ENCODE data around the gene GYS1. TPM values are rescaled to one million over a fixed set of nuclear protein-coding genes. Genes with fewer than 3 reads are reported as not detected.

Gene GYS1
- total and polyA plus RNA-seq, 12 donors, result 114 to 245 (median 183) TPM

GRCh38 chr19:48963371-48964204 is 29.5 kb downstream of the GYS1 start:
- peaks cover 15 to 64% (median 45%) of the 10 kb centered on the region in 9 donors for H3K4me1 ChIP-seq

GRCh38 chr19:48962849-48963165 is 30.3 kb downstream of the GYS1 start:
- H3K9me3 ChIP-seq, result no peaks in the 10 kb centered on the region
- TF ChIP-seq CTCF (IDR thresholded peaks at IDR 0.05), result no peak
- intact Hi-C loops (cut with DNase I), result loop anchor here in 5 of 10 donors (10.0 kb wide), 3 partner anchors 88 to 328 kb away; partner anchors contain the start of genes CA11 (in 2 of the 5), DBP (in 2 of the 5) and PPP1R15A (in 2 of the 5)

More at GRCh38 chr19:48963371-48964204, 29.5 kb downstream of the GYS1 start:
- Histone ChIP-seq H3K36me3 (peaks cover 0 to 33% (median 12%) of the 10 kb centered on the region in 9 donors), H3K27ac (peak overlapping the region; percentile 72 to 96 (median 89)), H3K27me3 (no peaks in the 10 kb centered on the region), H3K9me3 (no peaks in the 10 kb centered on the region), H3K4me3 (peak overlapping the region in 9 of 10 donors; percentile 7 to 100 (median 88))
- ATAC-seq (peak; percentile 5 to 38 (median 26)), DNase-seq (peak; percentile 78 to 82)
- intact Hi-C loops (cut with DNase I), result loop anchor here in 6 of 10 donors (2.0 to 10.0 kb wide), 5 partner anchors 89 to 329 kb away; partner anchors contain the start of genes PPP1R15A (in 3 of the 6), CA11 (in 2 of the 6) and DBP (in 2 of the 6)
- no peak for TF ChIP-seq CTCF (IDR thresholded peaks at IDR 0.05)
- 17 to 19% methylated on average over 28 of the region's 28 CpGs for WGBS, 2 donors

GRCh38 chr19:48962029-48962848 is 30.9 kb downstream of the GYS1 start:
- 66 to 67% methylated on average over 22 of the region's 22 CpGs for WGBS, 2 donors
- intact Hi-C loops (cut with DNase I), result loop anchor here in 5 of 10 donors (10.0 kb wide), 3 partner anchors 87 to 327 kb away; partner anchors contain the start of genes CA11 (in 2 of the 5), DBP (in 2 of the 5) and PPP1R15A (in 2 of the 5)
- Histone ChIP-seq H3K27ac (peak overlapping the region in 9 of 10 donors; percentile 15 to 96 (median 87)), H3K4me3 (peak overlapping the region in 1 of 10 donors; percentile 26), H3K36me3 (peaks cover 0 to 33% (median 10%) of the 10 kb centered on the region in 9 donors), H3K27me3 (no peaks in the 10 kb centered on the region), H3K9me3 (no peaks in the 10 kb centered on the region), H3K4me1 (peaks cover 15 to 50% (median 31%) of the 10 kb centered on the region in 9 donors)
- ATAC-seq, result peak in 2 of 8 donors; percentile 3 to 31
- no peak for TF ChIP-seq CTCF (IDR thresholded peaks at IDR 0.05)
- peak; percentile 54 to 59 for DNase-seq

More at GRCh38 chr19:48962849-48963165, 30.3 kb downstream of the GYS1 start:
- WGBS, 2 donors, result 65 to 66% methylated on average over 7 of the region's 7 CpGs
- peaks cover 0 to 33% (median 10%) of the 10 kb centered on the region in 9 donors for H3K36me3 ChIP-seq
- no peaks in the 10 kb centered on the region for H3K27me3 ChIP-seq
- peak overlapping the region in 8 of 10 donors; percentile 15 to 96 (median 90) for H3K27ac ChIP-seq
- DNase-seq (no peak), ATAC-seq (no peak)
- peaks cover 15 to 56% (median 37%) of the 10 kb centered on the region in 9 donors for H3K4me1 ChIP-seq
- peak overlapping the region in 1 of 10 donors; percentile 26 for H3K4me3 ChIP-seq
